GM18511 (cell line): ENCODE measurements around the gene HRG.

Source experiments
- ATAC-seq: cut with Tn5 transposase; IDR thresholded peaks from one replicate; pipeline ENCODE4 v1.9.1; 2021; ENCODE audit warnings: mild to moderate bottlenecking, moderate library complexity; ENCODE audit not compliant: unreplicated experiment

Gene HRG

GRCh38 chr3:186719945-186720739 lies 54.3 kb downstream of the HRG start:
- ATAC-seq, result no peak

DNA sequence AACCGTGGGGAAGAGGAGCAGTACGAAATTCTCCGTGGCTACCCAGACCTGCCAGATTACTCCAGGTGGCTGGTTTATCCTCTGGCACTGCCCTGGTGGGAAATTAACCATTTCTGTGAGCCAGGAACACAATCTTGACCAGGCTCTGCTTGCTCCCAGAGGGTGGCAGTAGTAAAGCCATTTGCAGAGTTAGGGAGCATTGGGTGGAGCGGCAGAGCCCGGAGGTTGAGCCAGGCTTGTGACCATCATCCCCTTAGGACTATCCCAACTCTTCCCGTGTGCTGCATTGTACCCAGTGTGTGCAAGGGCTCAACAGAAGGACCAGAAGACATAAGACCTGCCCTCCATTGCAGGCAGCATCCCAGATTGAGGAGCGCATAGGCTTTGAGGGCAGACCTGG lies 56.6 kb downstream of the HRG start:
- ATAC-seq, result no peak

GRCh38 chr3:186724911-186725310 lies 59.1 kb downstream of the HRG start:
- no peak for ATAC-seq
